Ishikawa (cell line): ENCODE measurements around the gene BCO2.
A peak's percentile ranks its signal among the peaks of the same experiment; 100 is the strongest.

Source experiments
- CEBPB ChIP-seq: IDR thresholded peaks from 2 replicates; pipeline ENCODE4 v1.6.1; 2012
- CREB1 ChIP-seq: IDR thresholded peaks from 2 replicates; pipeline ENCODE4 v1.6.1; 2012; ENCODE audit warnings: low read depth
- EP300 ChIP-seq: IDR thresholded peaks from 2 replicates; pipeline ENCODE4 v1.6.1; 2012; ENCODE audit warnings: borderline replicate concordance
- RAD21 ChIP-seq: IDR thresholded peaks from 2 replicates; pipeline ENCODE4 v1.6.1; 2012; ENCODE audit warnings: low read depth
- TAF1 ChIP-seq: IDR thresholded peaks from 2 replicates; pipeline ENCODE4 v1.6.1; 2012; ENCODE audit warnings: low read depth, mild to moderate bottlenecking
- TEAD4 ChIP-seq: IDR thresholded peaks from 2 replicates; pipeline ENCODE4 v1.6.1; 2012
- TF ChIP-seq, protein P1 (sequence below): IDR thresholded peaks from 2 replicates; pipeline ENCODE4 v1.6.1; 2012; ENCODE audit warnings: low read depth, mild to moderate bottlenecking

- TF ChIP-seq CEBPB (no peak), EP300 (no peak), CREB1 (no peak), TAF1 (peak; percentile 64), RAD21 (no peak), TEAD4 (no peak)
- TF ChIP-seq, protein P1, sequence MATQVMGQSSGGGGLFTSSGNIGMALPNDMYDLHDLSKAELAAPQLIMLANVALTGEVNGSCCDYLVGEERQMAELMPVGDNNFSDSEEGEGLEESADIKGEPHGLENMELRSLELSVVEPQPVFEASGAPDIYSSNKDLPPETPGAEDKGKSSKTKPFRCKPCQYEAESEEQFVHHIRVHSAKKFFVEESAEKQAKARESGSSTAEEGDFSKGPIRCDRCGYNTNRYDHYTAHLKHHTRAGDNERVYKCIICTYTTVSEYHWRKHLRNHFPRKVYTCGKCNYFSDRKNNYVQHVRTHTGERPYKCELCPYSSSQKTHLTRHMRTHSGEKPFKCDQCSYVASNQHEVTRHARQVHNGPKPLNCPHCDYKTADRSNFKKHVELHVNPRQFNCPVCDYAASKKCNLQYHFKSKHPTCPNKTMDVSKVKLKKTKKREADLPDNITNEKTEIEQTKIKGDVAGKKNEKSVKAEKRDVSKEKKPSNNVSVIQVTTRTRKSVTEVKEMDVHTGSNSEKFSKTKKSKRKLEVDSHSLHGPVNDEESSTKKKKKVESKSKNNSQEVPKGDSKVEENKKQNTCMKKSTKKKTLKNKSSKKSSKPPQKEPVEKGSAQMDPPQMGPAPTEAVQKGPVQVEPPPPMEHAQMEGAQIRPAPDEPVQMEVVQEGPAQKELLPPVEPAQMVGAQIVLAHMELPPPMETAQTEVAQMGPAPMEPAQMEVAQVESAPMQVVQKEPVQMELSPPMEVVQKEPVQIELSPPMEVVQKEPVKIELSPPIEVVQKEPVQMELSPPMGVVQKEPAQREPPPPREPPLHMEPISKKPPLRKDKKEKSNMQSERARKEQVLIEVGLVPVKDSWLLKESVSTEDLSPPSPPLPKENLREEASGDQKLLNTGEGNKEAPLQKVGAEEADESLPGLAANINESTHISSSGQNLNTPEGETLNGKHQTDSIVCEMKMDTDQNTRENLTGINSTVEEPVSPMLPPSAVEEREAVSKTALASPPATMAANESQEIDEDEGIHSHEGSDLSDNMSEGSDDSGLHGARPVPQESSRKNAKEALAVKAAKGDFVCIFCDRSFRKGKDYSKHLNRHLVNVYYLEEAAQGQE: no peak
Observed at GRCh38 chr11:112226062-112226830, 50.9 kb downstream of the BCO2 start, which contains the start of gene PTS.
